GM21447 (cell line): ENCODE measurements around the gene SDCCAG8.

Experiments used
- ATAC-seq: cut with Tn5 transposase; IDR thresholded peaks from one replicate; pipeline ENCODE4 v1.9.1; 2021; ENCODE audit not compliant: unreplicated experiment

Gene SDCCAG8

DNA sequence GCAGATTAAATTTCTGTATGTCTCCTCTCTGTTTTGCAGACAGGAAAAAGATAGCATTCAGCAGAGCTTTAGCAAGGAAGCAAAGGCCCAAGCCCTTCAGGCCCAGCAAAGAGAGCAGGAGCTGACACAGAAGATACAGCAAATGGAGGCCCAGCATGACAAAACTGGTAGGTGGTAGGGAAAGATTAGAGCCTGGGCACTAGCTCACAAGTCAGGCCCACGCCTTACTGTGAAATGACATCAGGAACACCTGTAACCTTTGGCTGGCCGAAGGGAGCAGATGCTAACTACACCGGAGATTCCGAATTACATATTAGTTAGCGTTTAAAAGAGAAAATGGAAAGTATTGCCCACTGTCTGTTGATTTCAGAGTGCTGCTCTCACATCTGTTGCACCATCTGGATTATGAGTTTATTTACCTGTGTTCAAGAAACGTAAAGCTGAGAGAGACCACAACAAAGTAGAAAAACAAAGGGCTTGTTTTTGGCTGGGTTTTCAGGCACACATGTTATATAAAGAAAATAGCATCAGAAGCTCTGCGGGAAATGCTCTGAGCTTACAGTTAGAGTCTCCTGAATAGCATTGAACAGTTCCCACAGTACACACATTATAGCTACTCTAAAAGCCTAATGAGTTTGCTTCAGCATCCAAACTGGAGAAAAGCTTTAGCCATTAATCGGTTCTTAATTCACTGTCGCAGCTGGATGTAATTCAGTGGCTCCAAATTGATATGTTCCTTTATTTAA lies 160.0 kb downstream of the SDCCAG8 start:
- no peak for ATAC-seq

DNA sequence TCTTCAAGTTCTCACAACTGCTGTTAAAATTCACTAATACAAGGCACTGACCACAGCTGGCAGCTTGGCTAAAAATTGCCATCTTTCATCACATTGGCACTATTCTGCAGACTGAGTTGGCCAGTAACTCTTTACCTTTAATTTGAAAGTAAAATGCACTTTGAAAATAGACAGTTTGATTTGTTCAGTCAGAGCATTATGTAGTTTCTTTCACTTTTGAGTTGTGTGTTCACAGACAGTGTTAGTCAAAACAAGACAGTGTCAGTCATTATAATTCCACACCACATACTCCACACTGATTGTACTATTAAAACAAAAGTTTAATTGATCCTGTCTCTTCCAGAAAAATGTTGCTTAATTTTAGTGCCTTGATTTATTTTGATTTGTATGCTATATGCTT lies 160.7 kb downstream of the SDCCAG8 start:
- ATAC-seq: no peak

DNA sequence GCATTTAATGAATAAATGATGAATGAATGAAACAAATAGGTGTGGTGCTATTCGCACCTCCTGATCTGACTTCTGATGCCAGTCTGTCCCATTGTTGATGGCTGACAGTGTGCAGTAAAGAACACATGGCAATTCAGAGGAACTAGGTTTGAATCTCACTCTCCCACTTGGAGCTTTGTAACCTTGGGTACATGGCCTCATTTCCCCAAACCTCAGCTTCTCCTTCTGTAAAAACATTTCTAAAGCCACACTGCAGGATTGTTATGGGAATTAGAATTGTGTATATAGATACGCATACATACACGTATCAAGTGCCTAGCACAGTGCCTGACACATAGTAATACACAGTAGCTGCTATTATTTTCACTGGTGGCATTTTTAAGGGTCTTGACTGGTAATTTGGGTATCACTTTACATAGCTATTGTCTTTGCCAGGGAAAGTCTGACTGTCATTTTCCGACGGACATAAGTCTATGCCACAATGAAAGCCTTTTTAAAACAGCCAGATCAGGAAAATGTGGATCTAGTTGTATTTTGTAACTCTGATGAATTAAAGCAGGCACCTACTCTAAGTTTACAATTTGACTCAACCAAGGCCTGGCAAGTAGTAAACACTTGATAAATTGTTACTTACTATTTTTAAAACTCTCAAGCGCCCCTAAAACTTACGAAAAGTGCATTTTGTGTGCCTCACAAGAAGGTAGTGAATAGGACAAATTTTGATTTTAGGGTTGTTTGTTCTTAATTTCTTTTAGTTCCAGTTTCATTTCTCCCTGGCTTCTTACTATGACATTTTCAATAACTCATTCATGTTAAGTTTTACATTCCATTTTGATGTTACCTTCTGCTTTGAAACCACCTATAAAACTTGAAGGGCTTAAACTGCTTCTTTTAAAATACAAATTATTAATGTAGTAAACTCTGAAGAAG lies 164.4 kb downstream of the SDCCAG8 start:
- ATAC-seq: no peak

DNA sequence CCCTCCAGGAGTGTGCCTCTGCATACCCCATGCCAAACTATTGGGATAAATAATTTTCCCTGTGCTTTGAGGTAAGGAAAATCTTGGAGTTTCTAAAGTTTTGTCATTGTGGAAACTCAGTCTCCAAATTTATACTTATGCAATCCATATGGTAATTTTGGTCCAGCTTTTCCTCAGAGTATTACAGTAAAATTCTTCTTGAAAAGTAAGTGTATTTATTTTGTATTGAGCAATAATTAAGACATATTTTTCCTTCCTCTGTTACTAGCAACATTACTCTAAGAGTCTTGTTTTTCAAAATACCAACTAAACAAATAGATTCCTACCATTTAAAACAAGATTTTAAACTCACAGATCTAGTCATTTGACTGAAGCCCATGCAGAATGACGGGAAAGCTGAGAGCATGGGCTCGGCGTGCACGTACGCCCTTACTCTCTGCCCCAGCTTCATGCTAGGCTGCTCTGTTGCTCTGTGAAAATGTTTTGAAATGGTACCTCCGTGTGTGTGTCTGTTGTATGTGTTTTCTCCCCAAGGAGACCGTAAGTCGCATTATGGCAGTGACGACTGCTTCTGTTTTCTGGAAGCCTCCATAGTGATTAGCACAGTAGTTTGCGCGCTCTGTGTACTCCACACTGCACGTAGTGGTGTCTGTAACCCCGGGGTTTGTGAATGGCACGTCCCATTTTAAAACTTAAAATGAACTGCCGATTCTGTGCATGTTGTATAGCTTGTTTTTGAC lies 165.3 kb downstream of the SDCCAG8 start:
- no peak for ATAC-seq

DNA sequence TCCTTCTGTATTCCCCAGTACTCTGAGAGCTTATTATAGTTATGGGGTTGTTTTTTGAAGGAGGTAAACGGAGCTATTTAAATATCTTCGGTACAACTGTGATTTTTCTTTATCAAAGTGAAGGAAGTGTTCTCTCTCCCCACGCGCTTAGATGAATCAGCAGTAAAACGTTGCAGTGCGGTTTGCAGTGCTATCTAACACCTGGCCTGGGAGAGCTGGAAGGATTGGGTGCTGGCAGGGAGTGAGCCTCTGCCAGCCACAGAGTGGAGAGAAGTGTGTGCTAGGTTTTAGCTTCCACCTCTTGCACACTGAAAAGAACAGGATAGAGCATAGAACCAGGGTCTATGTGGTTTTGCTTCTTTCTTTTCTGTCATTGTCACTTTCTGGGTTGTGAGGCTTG lies 165.9 kb downstream of the SDCCAG8 start:
- ATAC-seq: peak; percentile 95

DNA sequence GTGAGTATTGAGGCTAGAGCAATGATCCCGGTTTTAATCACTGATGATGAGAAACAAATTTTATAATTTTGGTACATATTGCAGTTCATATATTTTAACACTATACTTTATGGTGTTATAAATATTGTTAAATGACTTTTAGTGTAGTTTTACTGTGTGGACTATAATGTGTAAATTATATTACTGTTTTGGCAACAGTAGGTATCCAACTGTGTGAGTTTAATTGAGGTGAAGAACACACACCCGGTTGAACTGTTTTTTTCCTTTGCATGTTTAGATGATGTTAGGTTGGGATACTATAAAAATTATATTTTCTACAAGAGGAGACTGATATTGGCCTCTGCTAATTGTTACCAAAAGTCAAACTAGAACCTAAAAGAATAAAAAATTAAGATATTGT lies 166.5 kb downstream of the SDCCAG8 start:
- no peak for ATAC-seq

DNA sequence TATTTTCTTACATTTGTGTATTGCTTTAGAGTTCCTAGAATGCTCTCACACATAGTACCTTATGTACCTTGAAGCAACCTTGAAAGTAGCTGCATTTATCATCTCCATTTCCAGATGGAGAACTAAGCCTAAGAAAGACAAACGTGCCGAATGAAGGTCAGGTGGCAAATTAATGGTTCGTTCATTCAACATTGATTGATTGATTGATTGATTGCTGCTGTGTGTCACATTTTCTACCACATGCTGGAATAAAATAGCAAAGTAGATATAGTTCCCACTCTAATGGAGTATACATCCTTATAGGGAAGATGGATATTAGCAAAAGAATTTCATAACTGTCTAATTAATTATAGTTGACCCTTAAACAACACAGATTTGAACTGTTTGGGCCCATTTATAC lies 172.2 kb downstream of the SDCCAG8 start:
- ATAC-seq: no peak

DNA sequence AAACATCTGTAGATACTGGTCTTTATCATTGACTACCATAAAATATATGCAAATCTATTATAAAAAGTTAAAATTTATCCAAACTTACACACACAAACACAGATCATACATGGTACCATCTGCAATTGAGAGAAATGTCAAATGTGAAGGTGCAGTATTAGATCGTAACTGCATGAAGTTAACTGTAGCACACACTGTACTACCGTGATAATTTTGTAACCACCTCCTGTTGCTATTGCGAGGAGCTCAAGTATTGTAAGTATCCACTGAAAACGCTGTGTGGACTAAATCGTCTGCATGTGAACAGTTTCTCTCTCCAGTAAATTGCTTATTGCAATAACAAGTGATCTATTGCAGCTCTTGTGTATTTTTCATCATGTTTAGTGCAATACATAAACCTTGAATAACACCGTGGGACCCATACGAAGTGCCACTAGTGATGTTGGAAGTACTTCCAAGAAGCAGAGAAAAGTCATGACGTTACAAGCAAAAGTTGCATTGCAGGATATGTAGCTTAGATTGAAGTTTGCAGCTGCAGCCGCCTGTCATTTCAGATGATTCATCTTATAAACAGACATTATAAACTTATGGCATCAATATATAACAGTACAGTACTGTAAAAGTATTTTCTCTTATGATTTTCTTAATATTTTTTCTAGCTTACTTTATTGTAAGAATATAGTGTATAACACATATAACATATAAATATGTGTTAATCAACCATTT lies 172.9 kb downstream of the SDCCAG8 start:
- ATAC-seq: no peak

DNA sequence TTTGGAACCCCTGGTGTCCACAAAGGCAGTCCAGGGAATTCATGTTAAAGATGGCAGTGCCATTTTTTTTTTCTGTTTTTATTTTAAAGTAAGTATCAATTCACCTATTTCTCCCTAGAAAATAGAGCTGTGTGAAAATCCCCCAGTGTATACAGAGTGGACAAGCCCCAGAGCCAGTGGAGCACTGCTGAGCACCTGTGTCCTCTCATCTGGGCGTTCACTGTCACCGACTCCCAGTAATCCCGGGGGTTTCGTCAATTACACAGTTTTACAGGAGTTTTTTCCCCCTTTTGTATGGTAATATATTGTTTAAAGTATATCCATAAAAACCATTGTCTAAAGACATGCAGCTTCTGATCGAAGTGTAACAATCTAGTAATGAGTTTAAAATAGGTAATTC lies 175.8 kb downstream of the SDCCAG8 start:
- ATAC-seq: no peak

DNA sequence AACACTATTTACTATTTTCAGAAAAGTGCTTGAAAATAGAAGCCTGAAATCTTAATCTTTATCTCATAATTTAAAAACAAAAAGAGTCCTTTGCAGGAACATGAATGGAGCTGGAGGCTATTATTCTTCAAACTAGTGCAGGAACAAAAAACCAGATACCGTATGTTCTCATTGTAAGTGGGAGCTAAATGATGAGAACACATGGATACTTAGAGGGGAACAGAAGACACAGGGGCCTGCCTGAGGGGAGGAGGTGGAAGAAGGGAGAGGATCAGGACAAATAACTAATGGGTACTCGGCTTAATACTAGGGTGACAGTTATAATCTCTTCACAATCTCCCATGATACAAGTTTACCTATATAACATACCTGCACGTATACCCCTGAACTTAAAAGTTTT lies 176.3 kb downstream of the SDCCAG8 start:
- ATAC-seq: no peak

DNA sequence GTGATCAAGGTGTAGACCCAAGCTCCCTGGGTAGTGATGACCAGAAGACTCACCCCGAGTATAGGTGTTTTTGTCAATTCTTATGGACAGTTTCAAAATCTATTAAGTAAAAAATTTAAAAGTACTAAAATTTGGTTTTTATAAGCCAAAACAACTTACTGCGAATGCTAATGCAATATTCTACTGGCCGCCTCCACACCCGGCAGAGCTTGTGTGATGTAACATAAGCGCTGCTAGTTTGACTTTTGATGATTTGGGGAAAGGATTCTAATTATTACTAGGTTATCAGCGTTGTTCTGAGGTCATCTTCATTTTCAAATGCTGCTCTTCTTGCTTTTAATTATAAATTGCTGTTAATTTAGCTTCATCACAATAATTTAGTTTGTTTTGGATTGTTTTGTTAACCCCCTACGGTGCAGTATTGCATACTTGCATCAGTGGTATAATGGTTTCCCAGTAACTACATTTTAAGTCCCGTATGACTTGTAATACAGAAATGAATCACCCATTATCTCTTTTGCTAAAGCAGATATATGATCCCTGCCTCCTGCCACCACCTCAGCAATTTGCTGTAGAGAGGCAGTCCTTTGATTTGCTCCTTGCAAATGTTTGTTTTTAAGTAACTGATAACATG lies 178.0 kb downstream of the SDCCAG8 start:
- no peak for ATAC-seq

DNA sequence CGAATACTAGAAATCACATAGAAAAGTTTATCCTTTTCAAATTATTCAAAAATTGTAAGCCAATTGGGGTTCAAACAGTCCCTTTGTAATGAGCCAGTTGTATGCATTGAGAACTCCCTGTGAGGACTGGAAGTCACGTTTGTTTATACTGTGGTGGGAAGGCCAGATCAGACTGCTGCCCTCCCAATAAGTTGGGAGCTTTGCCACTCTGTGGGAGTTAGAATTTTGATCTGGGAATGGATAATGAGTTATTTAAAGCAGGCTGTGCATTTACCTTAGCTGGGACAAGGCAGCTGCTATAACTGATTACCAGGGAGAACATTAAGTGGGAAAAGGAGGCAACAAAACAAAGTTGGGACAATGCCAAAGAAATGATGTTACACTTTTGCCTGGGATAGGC lies 178.8 kb downstream of the SDCCAG8 start:
- no peak for ATAC-seq

DNA sequence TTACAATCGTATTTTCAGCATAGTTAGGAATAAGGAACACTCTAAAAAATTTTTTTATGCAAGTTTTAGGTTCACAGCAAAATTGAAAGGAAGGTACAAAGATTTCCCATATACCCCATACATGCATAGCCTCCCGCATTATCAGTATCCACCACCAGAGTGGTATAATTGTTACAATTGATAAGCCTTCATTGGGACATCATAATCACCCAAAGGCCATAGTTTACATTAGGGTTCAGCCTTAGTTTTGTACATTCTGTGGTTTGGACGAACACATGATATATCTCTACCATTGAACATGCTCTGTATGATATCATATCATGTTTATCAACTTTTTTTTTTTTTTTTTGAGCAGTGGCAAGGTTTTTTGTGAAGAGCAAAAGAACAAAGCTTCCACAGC lies 180.0 kb downstream of the SDCCAG8 start:
- no peak for ATAC-seq

DNA sequence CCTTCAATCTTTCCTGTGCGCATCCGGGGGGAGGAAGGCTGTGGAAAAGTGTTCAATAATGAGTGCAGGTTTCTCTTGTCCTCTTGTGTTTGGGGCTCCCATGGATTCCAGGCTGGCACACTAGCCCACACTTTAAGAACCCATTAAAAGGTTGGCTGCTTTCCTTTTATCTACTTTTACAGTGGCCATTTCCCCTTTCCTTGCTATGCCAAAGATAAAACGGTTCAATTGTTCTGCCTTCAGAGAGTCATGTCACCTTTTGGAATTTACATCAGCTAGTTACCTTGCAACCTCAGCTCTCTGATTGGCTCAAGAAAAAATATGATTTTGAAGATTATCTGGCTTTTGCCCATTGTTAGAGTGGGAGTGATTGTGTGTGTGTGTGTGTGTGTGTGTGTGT lies 182.3 kb downstream of the SDCCAG8 start:
- ATAC-seq: no peak

DNA sequence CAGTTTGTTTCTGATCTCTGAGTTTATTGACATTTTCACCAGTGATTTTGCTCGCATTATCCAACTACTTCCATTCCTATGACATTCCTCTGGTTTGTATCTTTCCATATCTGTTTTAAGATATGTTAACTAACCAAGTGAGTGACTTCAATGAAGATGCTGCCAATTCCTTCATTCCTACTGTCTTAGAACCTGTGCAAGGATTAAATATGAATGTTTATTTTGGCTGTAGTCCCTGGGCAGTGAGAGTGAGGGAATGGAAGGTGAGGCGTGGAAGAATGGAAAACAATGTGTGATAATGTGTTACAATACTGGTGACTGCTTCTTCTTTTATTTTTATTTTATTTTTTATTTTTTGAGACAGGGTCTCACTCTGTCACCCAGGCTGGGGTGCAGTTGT lies 183.0 kb downstream of the SDCCAG8 start:
- ATAC-seq: no peak

DNA sequence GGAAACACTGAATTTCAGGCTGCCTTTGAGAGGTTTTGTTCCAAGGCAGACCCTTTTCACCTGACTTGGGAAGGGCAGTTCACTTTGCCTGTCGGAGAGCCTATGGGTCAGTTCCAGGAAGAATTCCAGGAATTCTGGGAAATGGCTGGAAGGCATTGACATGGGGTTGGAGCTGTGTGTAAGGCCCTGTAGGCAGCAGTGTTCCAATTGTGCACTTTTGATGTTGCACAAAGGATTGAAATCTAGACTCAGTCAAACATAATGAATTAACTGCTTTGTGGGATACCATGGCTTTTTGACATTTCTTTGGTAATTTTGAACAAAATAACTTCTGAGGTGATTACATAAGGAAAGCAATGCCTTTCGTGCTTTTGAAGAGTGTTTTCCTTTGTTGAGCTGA lies 184.6 kb downstream of the SDCCAG8 start:
- ATAC-seq: no peak

DNA sequence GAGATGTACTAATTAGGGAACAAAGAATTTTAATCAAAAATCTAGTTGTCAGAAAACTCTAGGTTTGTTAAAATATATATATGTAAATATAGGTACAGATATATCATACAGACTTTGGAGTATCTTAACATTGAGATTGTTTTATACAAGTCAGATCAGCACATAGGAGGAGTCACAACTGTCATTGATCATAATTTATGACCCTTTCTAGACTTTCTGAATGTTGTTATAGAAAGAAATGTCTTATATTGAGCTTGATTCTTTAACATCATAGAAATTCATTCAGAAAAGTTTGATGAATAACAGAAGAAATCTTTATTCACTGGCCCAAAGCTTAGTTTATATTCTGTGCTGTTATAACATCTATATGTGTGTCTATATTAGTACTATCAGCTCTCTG lies 185.8 kb downstream of the SDCCAG8 start:
- no peak for ATAC-seq

DNA sequence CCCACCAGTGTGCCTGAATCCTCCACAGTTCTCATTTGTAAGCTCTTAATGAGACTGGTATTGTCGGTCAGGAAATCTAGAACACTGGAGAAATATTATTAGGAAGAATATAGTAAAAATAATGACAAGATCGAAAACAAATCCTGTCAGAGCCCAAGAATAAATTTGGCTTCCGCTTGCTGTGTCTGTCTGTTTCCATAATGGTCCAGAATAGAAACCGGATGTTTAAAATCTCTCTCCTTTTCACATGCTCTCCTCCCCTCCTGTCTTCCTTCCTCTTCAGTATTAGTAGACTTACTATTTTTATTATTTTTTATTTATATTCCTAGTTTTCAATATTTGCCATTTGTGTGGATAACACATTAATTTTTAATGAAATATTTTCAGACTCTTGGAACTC lies 187.7 kb downstream of the SDCCAG8 start:
- ATAC-seq: no peak

DNA sequence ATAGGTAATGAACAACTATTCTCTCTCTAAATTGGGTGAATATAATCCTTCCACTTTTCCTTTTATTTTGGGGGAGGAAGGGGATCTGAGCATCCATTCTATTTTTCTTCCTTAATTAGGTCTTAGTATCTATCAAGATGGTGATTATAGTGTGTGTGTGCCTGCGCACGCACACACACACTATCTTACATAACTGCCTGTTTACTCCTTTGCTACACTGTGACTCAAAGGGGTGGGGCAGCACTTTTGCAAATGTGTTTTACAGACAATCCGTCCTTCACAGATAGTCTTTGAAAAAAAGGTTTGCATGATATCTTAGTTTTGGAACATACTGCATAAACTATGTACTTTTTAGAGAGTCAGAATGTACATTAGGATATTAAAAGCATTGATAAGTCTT lies 191.5 kb downstream of the SDCCAG8 start:
- no peak for ATAC-seq

DNA sequence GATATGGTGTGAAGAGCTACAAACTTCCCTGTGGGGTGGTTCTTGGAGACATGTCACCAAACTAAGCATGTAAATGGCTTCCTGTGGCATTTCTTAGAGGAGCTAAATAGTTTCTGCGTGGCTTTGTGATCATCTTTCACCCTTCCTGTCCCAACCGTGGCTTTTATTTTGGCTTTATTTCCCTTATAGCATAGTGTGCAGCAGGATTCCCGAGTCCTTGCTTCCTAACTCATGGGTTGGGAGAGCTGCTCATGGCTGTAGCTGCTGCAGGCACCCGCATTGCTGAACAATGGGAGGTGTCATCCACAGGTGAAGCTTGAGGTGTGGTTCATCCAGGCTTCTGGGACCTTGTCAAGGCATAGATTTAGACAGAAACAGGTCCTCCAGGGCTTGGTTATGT lies 192.0 kb downstream of the SDCCAG8 start:
- no peak for ATAC-seq

DNA sequence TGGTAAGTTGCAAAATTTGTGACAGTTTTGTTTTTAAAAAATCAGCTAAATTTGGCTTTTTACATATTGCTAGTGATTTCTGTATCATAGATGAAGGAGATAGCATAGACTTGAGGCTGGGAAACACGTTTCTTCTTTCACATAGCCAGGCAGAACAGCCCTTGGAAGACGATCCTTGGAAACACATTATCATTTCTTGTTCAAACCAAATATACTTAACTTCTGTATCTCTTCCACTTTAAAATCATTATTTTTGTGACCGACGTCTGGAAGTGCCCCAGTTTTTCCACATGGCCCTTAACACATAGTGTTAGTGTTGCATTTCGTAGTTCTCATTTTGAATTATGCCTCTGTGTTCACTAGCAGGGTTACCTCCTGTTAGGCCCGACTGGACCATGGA lies 193.5 kb downstream of the SDCCAG8 start:
- ATAC-seq: no peak
